HepG2 (cell line): Measurements from ENCODE around the gene PLA2G2A. TPM values are rescaled to one million over a fixed set of nuclear protein-coding genes. Genes with fewer than 3 reads are reported as not detected.
A peak's percentile ranks its signal among the peaks of the same experiment; 100 is the strongest.

Experiments used
- ATAC-seq: fragments of 200-7000 bp; cut with Tn5 transposase; 3 replicates; pipeline ENCODE4 v1.9.1; 2020; ENCODE audit warnings: mild to moderate bottlenecking, moderate library complexity
- BruUV-seq: library from RNA; stranded (reverse); fragments of 400-500 nt; replicated peaks from 2 replicates; lab custom pipeline; 2021; lab: Mats Ljungman, UMichigan
- CTCF ChIA-PET: fragments of 300-600 bp; formaldehyde crosslinking; extraction: SDS; loops from one replicate; lab custom pipeline; 2021; ENCODE audit warnings: low total read pairs, inconsistent platforms, low intra/inter-chr PET ratio; lab: Yijun Ruan, JAX
- POLR2A ChIA-PET: fragments of 350-600 bp; sonication (Branson Sonifier 250); formaldehyde crosslinking; loops from one replicate; lab custom pipeline; 2020; ENCODE audit warnings: antibody characterized with exemption, inconsistent platforms; lab: Yijun Ruan, JAX
- DNase-seq: peaks from one replicate; pipeline ENCODE4 v3.0.0-alpha.2; 2015; ENCODE audit warnings: low spot score
- FAIRE-seq: peaks from 3 replicates; lab custom pipeline; 2011; peaks lifted over from hg19 to GRCh38; lab: Jason Lieb, UNC
- H2AFZ ChIP-seq: one replicate; pipeline ENCODE4 v1.6.1; 2011; ENCODE audit warnings: low read length, inconsistent platforms
- H3K27ac ChIP-seq: fragments of 300-600 bp; 3 replicates; pipeline ENCODE4 v1.8.0; 2011; ENCODE audit warnings: mixed run types, mild to moderate bottlenecking, mixed read lengths, low read length, inconsistent platforms; ENCODE audit not compliant: insufficient read depth; ENCODE audit errors: extremely low read length
- H3K27me3 ChIP-seq, 2 experiments: fragments of 200-600 bp in 1 of 2; 2 replicates in 1 of 2; 3 replicates in 1 of 2; pipeline versions ENCODE4 v1.6.0 to v1.8.0; 2011; ENCODE audit warnings: low read length in 2 of 2, mild to moderate bottlenecking in 2 of 2, moderate library complexity in 2 of 2, inconsistent platforms in 1 of 2; ENCODE audit not compliant: insufficient read depth in 2 of 2, control insufficient read depth in 1 of 2
- H3K36me3 ChIP-seq, 2 experiments: fragments of 200-600 bp in 1 of 2; replicated peaks in 1 of 2; 2 replicates in 1 of 2; 3 replicates in 1 of 2; pipeline versions ENCODE4 v1.5.1 to v1.8.0; 2011; ENCODE audit warnings: low read length in 2 of 2, inconsistent platforms in 1 of 2; ENCODE audit not compliant: insufficient read depth in 2 of 2, control insufficient read depth in 1 of 2
- H3K4me1 ChIP-seq: 2 replicates; pipeline ENCODE4 v1.5.1; 2012; ENCODE audit warnings: low read length, inconsistent platforms; ENCODE audit not compliant: insufficient read depth
- H3K4me2 ChIP-seq: 2 replicates; pipeline ENCODE4 v1.6.0; 2011; ENCODE audit warnings: low read depth, low read length, inconsistent platforms
- H3K4me3 ChIP-seq, 3 experiments: fragments of 200-600 bp in 1 of 3; sonication (generic), shearing (Covaris generic) in 1 of 3; replicated peaks in 1 of 3; 2 replicates each; pipeline ENCODE4 v1.5.1; 2011 to 2016; ENCODE audit warnings: low read length in 3 of 3, inconsistent platforms in 2 of 3, low read depth in 2 of 3, mild to moderate bottlenecking in 2 of 3, control low read depth in 1 of 3, mixed read lengths in 1 of 3; ENCODE audit not compliant: insufficient read depth in 1 of 3
- H3K79me2 ChIP-seq: one replicate; pipeline ENCODE4 v1.6.1; 2011; ENCODE audit warnings: low read length, inconsistent platforms; ENCODE audit not compliant: insufficient read depth
- H3K9ac ChIP-seq: 2 replicates; pipeline ENCODE4 v1.6.0; 2011; ENCODE audit warnings: mild to moderate bottlenecking, low read depth, low read length, inconsistent platforms; ENCODE audit not compliant: insufficient read depth
- H3K9me3 ChIP-seq: 2 replicates; pipeline ENCODE4 v1.5.1; 2012; ENCODE audit warnings: mild to moderate bottlenecking, low read length
- H4K20me1 ChIP-seq: 2 replicates; pipeline ENCODE4 v1.6.0; 2011; ENCODE audit warnings: inconsistent platforms, mild to moderate bottlenecking, low read length, moderate library complexity; ENCODE audit not compliant: insufficient read depth
- FOXJ3 ChIP-seq: sonication (generic); formaldehyde crosslinking; IDR thresholded peaks from 2 replicates; pipeline ENCODE4 v1.4.0; 2020; ENCODE audit warnings: missing genetic modification reagents, mild to moderate bottlenecking, borderline replicate concordance
- GPN1 ChIP-seq: sonication (generic); formaldehyde crosslinking; IDR thresholded peaks from 2 replicates; pipeline ENCODE4 v1.5.1; 2020; ENCODE audit warnings: missing genetic modification reagents, borderline replicate concordance
- GTF3A ChIP-seq: sonication (generic); formaldehyde crosslinking; conservative IDR thresholded peaks from 2 replicates; pipeline ENCODE4 v1.4.0; 2020; ENCODE audit warnings: mild to moderate bottlenecking, missing genetic modification reagents
- RXRB ChIP-seq: IDR thresholded peaks from 2 replicates; pipeline ENCODE4 v1.6.1; 2016; ENCODE audit warnings: borderline replicate concordance, missing genetic modification reagents, missing compliant biosample characterization
- XRCC5 ChIP-seq: fragments of 200-400 bp; formaldehyde crosslinking; optimal IDR thresholded peaks from 2 replicates; pipeline ENCODE3; 2017; ENCODE audit warnings: mild to moderate bottlenecking, low read length
- ZFP37 ChIP-seq: sonication (generic); formaldehyde crosslinking; IDR thresholded peaks from 2 replicates; pipeline ENCODE4 v1.4.0; 2020; ENCODE audit warnings: missing genetic modification reagents, borderline replicate concordance
- ZNF317 ChIP-seq: sonication (generic); formaldehyde crosslinking; IDR thresholded peaks from 2 replicates; pipeline ENCODE4 v1.5.0; 2020; ENCODE audit warnings: mild to moderate bottlenecking, missing genetic modification reagents
- ZNF615 ChIP-seq: sonication (generic); formaldehyde crosslinking; IDR thresholded peaks from 2 replicates; pipeline ENCODE4 v1.5.0; 2020; ENCODE audit warnings: mild to moderate bottlenecking, missing genetic modification reagents, borderline replicate concordance
- ZNF720 ChIP-seq: sonication (generic); formaldehyde crosslinking; IDR thresholded peaks from 2 replicates; pipeline ENCODE4 v1.4.0; 2020; ENCODE audit warnings: missing genetic modification reagents
- WGBS: methylation state at CpG from one replicate; pipeline ENCODE4 v1.1.6; 2017; ENCODE audit warnings: low lambda C conversion rate; 5-methylcytosine and 5-hydroxymethylcytosine counted together
- in situ Hi-C: cut with HindIII; loops from 2 replicates; pipeline ENCODE4 v1.10.0; 2017; ENCODE audit warnings: low pct_unique_long_range_greater_than_20kb; ENCODE audit not compliant: extremely low pct_ligation_motif_present
- intact Hi-C: fragments of 100-400 bp; cut with micrococcal nuclease; formaldehyde crosslinking; loops from one replicate; pipeline ENCODE4 v1.10.0; 2022; ENCODE audit not compliant: unreplicated experiment
- polyA plus RNA-seq, 8 experiments: library from polyadenylated mRNA; depleted of rRNA in 3 of 8; stranded (reverse) in 7 of 8; unstranded in 1 of 8; fragments of >200 nt; fragmentation: Illumina TruSeq in 4 of 8; extraction: Trizol in 4 of 8; gene quantifications; 2 replicates each; pipeline versions ENCODE4 v1.2.1 to v1.2.3, GENCODE V29; 2011 to 2016; ENCODE audit warnings: low read depth in 4 of 8, missing spikeins in 1 of 8, mixed read lengths in 1 of 8; ENCODE audit not compliant: insufficient read depth in 1 of 8
- total RNA-seq, 5 experiments: library from RNA; depleted of rRNA; stranded (reverse); fragments of >200 nt; fragmentation: Illumina TruSeq; extraction: Trizol; gene quantifications; 2 replicates each; pipeline ENCODE4 v1.2.3, GENCODE V29; 2016; ENCODE audit warnings: low read depth in 1 of 5
- TF ChIP-seq, protein P1 (sequence below): sonication (generic); formaldehyde crosslinking; IDR thresholded peaks from 2 replicates; pipeline ENCODE4 v1.4.0; 2020; ENCODE audit warnings: missing genetic modification reagents
- TF ChIP-seq, protein P2 (sequence below): sonication (generic); formaldehyde crosslinking; IDR thresholded peaks from 2 replicates; pipeline ENCODE4 v1.5.1; 2020; ENCODE audit warnings: mild to moderate bottlenecking, missing genetic modification reagents, borderline replicate concordance
- TF ChIP-seq, protein P3 (sequence below): sonication (generic); formaldehyde crosslinking; IDR thresholded peaks from 2 replicates; pipeline ENCODE4 v1.5.1; 2020; ENCODE audit warnings: missing genetic modification reagents, mild to moderate bottlenecking, borderline replicate concordance

The PLA2G2A gene
- total and polyA plus RNA-seq, 2 of the 13 experiments (the other 11 are each of a cell fraction or from before 2014, with no cell fraction given) = 0.35 to 30.3 TPM

DNA sequence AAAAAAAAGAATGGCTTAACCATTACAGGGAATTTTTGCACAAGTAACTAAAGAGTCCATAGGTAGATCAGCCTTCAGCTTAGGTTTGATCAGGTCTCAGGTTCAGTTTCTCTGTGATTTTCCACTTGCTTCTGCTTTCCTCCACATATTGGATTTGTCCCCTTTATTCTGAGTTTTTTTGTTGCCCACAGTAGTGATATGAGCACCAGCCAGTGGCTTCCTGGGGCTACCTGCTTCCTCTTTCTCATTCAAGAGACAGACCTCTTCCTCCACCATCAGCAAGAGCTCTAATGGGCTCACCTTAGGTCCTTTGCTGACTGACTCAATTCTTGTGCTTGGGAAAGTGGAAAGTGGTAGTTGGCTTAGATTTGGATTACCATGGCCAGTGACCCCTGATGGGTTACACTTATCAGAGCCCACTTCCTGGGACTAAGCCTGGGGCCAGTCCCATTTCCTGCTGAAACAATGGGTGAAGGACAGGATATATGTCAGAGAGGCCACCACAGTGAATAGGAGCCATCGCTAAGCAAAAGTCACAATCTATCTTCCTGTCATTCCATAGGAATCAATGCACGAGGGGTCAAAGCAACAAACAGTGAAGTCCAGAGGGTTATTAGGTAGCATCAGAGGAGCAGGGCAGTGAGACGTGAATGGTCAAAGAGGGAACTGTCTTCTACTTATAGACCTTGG lies 43.2 kb downstream of the PLA2G2A start:
- DNase-seq (peak; percentile 54), ATAC-seq (peak; percentile 68), FAIRE-seq (no peak)
- 45% methylated on average over 3 of the region's 3 CpGs for WGBS
- Histone ChIP-seq H3K36me3 (no peaks in the 10 kb centered on the region), H3K9ac (no peak overlapping the region), H3K79me2 (no peaks in the 10 kb centered on the region), H3K27ac (peak overlapping the region; percentile 49), H3K27me3 (no peaks in the 10 kb centered on the region), H2AFZ (no peak overlapping the region), H4K20me1 (no peaks in the 10 kb centered on the region), H3K4me1 (peaks cover 40% of the 10 kb centered on the region), H3K9me3 (peaks cover 21% of the 10 kb centered on the region), H3K4me3 (no peak overlapping the region), H3K4me2 (peak overlapping the region; percentile 21)
- no TSS peak for BruUV-seq
- CTCF ChIA-PET = no interaction called here
- intact Hi-C loops (no loop called here), in situ Hi-C loops (no loop called here)
- POLR2A ChIA-PET = no interaction called here
- TF ChIP-seq, protein P1, sequence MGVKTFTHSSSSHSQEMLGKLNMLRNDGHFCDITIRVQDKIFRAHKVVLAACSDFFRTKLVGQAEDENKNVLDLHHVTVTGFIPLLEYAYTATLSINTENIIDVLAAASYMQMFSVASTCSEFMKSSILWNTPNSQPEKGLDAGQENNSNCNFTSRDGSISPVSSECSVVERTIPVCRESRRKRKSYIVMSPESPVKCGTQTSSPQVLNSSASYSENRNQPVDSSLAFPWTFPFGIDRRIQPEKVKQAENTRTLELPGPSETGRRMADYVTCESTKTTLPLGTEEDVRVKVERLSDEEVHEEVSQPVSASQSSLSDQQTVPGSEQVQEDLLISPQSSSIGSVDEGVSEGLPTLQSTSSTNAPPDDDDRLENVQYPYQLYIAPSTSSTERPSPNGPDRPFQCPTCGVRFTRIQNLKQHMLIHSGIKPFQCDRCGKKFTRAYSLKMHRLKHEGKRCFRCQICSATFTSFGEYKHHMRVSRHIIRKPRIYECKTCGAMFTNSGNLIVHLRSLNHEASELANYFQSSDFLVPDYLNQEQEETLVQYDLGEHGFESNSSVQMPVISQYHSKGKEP (CRISPR knock-in tag) = no peak
- TF ChIP-seq GPN1 (CRISPR knock-in tag) (no peak), GTF3A (CRISPR knock-in tag) (no peak), RXRB (CRISPR knock-in tag) (peak; percentile 36; the same call in 1 of the 2 replicates), FOXJ3 (CRISPR knock-in tag) (no peak), XRCC5 (no peak), ZNF317 (CRISPR knock-in tag) (peak; percentile 88), ZFP37 (CRISPR knock-in tag) (no peak), ZNF720 (CRISPR knock-in tag) (no peak), ZNF615 (no peak)
- TF ChIP-seq, protein P2, sequence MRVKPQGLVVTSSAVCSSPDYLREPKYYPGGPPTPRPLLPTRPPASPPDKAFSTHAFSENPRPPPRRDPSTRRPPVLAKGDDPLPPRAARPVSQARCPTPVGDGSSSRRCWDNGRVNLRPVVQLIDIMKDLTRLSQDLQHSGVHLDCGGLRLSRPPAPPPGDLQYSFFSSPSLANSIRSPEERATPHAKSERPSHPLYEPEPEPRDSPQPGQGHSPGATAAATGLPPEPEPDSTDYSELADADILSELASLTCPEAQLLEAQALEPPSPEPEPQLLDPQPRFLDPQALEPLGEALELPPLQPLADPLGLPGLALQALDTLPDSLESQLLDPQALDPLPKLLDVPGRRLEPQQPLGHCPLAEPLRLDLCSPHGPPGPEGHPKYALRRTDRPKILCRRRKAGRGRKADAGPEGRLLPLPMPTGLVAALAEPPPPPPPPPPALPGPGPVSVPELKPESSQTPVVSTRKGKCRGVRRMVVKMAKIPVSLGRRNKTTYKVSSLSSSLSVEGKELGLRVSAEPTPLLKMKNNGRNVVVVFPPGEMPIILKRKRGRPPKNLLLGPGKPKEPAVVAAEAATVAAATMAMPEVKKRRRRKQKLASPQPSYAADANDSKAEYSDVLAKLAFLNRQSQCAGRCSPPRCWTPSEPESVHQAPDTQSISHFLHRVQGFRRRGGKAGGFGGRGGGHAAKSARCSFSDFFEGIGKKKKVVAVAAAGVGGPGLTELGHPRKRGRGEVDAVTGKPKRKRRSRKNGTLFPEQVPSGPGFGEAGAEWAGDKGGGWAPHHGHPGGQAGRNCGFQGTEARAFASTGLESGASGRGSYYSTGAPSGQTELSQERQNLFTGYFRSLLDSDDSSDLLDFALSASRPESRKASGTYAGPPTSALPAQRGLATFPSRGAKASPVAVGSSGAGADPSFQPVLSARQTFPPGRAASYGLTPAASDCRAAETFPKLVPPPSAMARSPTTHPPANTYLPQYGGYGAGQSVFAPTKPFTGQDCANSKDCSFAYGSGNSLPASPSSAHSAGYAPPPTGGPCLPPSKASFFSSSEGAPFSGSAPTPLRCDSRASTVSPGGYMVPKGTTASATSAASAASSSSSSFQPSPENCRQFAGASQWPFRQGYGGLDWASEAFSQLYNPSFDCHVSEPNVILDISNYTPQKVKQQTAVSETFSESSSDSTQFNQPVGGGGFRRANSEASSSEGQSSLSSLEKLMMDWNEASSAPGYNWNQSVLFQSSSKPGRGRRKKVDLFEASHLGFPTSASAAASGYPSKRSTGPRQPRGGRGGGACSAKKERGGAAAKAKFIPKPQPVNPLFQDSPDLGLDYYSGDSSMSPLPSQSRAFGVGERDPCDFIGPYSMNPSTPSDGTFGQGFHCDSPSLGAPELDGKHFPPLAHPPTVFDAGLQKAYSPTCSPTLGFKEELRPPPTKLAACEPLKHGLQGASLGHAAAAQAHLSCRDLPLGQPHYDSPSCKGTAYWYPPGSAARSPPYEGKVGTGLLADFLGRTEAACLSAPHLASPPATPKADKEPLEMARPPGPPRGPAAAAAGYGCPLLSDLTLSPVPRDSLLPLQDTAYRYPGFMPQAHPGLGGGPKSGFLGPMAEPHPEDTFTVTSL (CRISPR knock-in tag) = no peak
- TF ChIP-seq, protein P3, sequence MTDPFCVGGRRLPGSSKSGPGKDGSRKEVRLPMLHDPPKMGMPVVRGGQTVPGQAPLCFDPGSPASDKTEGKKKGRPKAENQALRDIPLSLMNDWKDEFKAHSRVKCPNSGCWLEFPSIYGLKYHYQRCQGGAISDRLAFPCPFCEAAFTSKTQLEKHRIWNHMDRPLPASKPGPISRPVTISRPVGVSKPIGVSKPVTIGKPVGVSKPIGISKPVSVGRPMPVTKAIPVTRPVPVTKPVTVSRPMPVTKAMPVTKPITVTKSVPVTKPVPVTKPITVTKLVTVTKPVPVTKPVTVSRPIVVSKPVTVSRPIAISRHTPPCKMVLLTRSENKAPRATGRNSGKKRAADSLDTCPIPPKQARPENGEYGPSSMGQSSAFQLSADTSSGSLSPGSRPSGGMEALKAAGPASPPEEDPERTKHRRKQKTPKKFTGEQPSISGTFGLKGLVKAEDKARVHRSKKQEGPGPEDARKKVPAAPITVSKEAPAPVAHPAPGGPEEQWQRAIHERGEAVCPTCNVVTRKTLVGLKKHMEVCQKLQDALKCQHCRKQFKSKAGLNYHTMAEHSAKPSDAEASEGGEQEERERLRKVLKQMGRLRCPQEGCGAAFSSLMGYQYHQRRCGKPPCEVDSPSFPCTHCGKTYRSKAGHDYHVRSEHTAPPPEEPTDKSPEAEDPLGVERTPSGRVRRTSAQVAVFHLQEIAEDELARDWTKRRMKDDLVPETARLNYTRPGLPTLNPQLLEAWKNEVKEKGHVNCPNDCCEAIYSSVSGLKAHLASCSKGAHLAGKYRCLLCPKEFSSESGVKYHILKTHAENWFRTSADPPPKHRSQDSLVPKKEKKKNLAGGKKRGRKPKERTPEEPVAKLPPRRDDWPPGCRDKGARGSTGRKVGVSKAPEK = no peak
